GM19438 (cell line): ENCODE results near the gene ADGRA1.
"Not testable (repeated sequence)": the region's sequence is repeated elsewhere in the genome, so short reads cannot be mapped to it uniquely, and the experiment has no call there.

Experiments used
- ATAC-seq: cut with Tn5 transposase; IDR thresholded peaks from one replicate; pipeline ENCODE4 v1.9.1; 2021; ENCODE audit warnings: low read depth; ENCODE audit not compliant: unreplicated experiment

Gene ADGRA1

GRCh38 chr10:133087679-133088178 is at the start of gene ADGRA1:
ADGRA1 (plus strand) TSS chr10:133087924; CDS start chr10:133088910, 986 bp downstream.
- ATAC-seq: no peak

GRCh38 chr10:133038036-133038823 is 49.5 kb upstream of the ADGRA1 start:
- ATAC-seq: no peak

GRCh38 chr10:133039107-133039802 is 48.5 kb upstream of the ADGRA1 start:
- no peak for ATAC-seq

- ATAC-seq: no peak
Observed at GRCh38 chr10:133039803-133040165, 47.9 kb upstream of the ADGRA1 start.

GRCh38 chr10:133040198-133040597 is 47.5 kb upstream of the ADGRA1 start:
- ATAC-seq: no peak

- no peak for ATAC-seq
Observed at GRCh38 chr10:133041101-133041500, 46.6 kb upstream of the ADGRA1 start.

- no peak for ATAC-seq
Observed at GRCh38 chr10:133042061-133042460, 45.7 kb upstream of the ADGRA1 start.

- ATAC-seq: no peak
Observed at GRCh38 chr10:133042816-133043215, 44.9 kb upstream of the ADGRA1 start.

- no peak for ATAC-seq
Observed at GRCh38 chr10:133043541-133044225, 44.0 kb upstream of the ADGRA1 start.

GRCh38 chr10:133044401-133044811 is 43.3 kb upstream of the ADGRA1 start:
- no peak for ATAC-seq

GRCh38 chr10:133045556-133046389 is 42.0 kb upstream of the ADGRA1 start:
- ATAC-seq: no peak

- no peak for ATAC-seq
Observed at GRCh38 chr10:133046390-133046765, 41.3 kb upstream of the ADGRA1 start.

- ATAC-seq: no peak
Observed at GRCh38 chr10:133047526-133048123, 40.1 kb upstream of the ADGRA1 start.

GRCh38 chr10:133048266-133048665 is 39.5 kb upstream of the ADGRA1 start:
- no peak for ATAC-seq

GRCh38 chr10:133048926-133049325 is 38.8 kb upstream of the ADGRA1 start:
- no peak for ATAC-seq

GRCh38 chr10:133049639-133050038 is 38.1 kb upstream of the ADGRA1 start:
- no peak for ATAC-seq

- no peak for ATAC-seq
Observed at GRCh38 chr10:133050371-133050770, 37.4 kb upstream of the ADGRA1 start.

GRCh38 chr10:133052076-133052475 is 35.6 kb upstream of the ADGRA1 start:
- no peak for ATAC-seq

GRCh38 chr10:133053527-133054133 is 34.1 kb upstream of the ADGRA1 start:
- ATAC-seq: not testable (repeated sequence)

- ATAC-seq: no peak
Observed at GRCh38 chr10:133055470-133055869, 32.3 kb upstream of the ADGRA1 start.
